ENCODE data around the gene PIEZO1.

- no peak for TF ChIP-seq POLR2A (IDR thresholded peaks at IDR 0.05)
- TF ChIP-seq CTCF (IDR thresholded peaks at IDR 0.05) = no peak
These were observed 113.2 kb downstream of the PIEZO1 start for GRCh38 chr16:88671806-88672205.

Measured in lower leg skin (tissue), 3 donors.